Stomach (tissue), 4 donors: ENCODE measurements around the gene MED15.

Source experiments
- EP300 ChIP-seq: sonication (generic); formaldehyde crosslinking; IDR thresholded peaks from one replicate; pipeline ENCODE4 v1.6.1; 2017; ENCODE audit warnings: antibody characterized with exemption
- POLR2A ChIP-seq, 4 donors: fragments of 450-650 bp; IDR thresholded peaks; one replicate each; pipeline ENCODE4 v1.6.1; 2016; ENCODE audit warnings: antibody characterized with exemption in 4 of 4, control low read depth in 2 of 4, mild to moderate bottlenecking in 1 of 4, moderate library complexity in 1 of 4
- TF ChIP-seq, protein P1 (sequence below), 7 experiments: fragments of 450-650 bp in 4 of 7; fragments of 200-600 bp in 3 of 7; sonication (generic) in 3 of 7; IDR thresholded peaks; one replicate each; pipeline ENCODE4 v1.5.1; 2016 to 2019; ENCODE audit warnings: antibody characterized with exemption in 7 of 7, control low read depth in 2 of 7, mild to moderate bottlenecking in 1 of 7

DNA sequence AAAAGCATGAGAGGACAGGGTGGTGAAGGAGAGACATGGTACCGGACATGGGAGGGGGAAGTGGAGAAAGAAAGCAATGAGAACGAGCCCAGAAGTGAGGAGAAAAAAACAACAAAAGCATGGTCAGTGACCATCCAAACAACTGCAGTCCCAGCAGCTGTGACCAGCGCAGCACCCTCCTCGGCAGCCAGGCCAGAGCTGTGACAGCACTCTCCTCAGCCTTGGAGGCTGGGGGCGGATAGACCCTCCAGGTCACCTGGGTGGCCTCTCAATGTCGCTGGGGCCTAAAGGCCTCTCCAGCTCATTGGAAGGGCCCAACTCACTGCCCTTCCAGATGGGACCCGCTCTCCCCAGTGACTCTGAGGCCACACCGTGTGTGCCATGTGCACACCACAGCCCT, 103.3 kb downstream of the MED15 start:
- TF ChIP-seq EP300 (no peak), POLR2A (IDR thresholded peaks at IDR 0.05) (no peak)
- TF ChIP-seq, protein P1, sequence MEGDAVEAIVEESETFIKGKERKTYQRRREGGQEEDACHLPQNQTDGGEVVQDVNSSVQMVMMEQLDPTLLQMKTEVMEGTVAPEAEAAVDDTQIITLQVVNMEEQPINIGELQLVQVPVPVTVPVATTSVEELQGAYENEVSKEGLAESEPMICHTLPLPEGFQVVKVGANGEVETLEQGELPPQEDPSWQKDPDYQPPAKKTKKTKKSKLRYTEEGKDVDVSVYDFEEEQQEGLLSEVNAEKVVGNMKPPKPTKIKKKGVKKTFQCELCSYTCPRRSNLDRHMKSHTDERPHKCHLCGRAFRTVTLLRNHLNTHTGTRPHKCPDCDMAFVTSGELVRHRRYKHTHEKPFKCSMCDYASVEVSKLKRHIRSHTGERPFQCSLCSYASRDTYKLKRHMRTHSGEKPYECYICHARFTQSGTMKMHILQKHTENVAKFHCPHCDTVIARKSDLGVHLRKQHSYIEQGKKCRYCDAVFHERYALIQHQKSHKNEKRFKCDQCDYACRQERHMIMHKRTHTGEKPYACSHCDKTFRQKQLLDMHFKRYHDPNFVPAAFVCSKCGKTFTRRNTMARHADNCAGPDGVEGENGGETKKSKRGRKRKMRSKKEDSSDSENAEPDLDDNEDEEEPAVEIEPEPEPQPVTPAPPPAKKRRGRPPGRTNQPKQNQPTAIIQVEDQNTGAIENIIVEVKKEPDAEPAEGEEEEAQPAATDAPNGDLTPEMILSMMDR (IDR thresholded peaks at IDR 0.05), result no peak
